K562 (cell line): ENCODE measurements around the gene ACADVL. TPM values are rescaled to one million over a fixed set of nuclear protein-coding genes. Genes with fewer than 3 reads are reported as not detected.

ENCODE experiments used
- CCAR2 ChIP-seq: fragments of 200-400 bp; formaldehyde crosslinking; IDR thresholded peaks from 2 replicates; pipeline ENCODE4 v1.6.1; 2017; ENCODE audit warnings: mild to moderate bottlenecking, low read depth, low read length
- DIDO1 ChIP-seq: fragments of 450-650 bp; IDR thresholded peaks from 2 replicates; pipeline ENCODE4 v1.6.1; 2016; ENCODE audit warnings: low read depth, missing biosample characterization, missing genetic modification characterization
- JUND ChIP-seq, 2 experiments: IDR thresholded peaks; 2 replicates in 1 of 2; 3 replicates in 1 of 2; pipeline ENCODE4 v1.6.1; 2011; ENCODE audit warnings: borderline replicate concordance in 2 of 2, low read depth in 2 of 2, low read length in 2 of 2, improper control_type of control experiment in 1 of 2, missing biosample characterization in 1 of 2, missing genetic modification characterization in 1 of 2, missing genetic modification reagents in 1 of 2
- MEIS2 ChIP-seq: fragments of 450-650 bp; IDR thresholded peaks from 2 replicates; pipeline ENCODE4 v1.6.1; 2014; ENCODE audit warnings: mild to moderate bottlenecking; ENCODE audit not compliant: partially characterized antibody
- PCBP1 ChIP-seq: fragments of 200-400 bp; formaldehyde crosslinking; IDR thresholded peaks from 2 replicates; pipeline ENCODE4 v1.6.1; 2018; ENCODE audit warnings: mild to moderate bottlenecking, low read depth, low read length; ENCODE audit not compliant: poor library complexity, severe bottlenecking
- PHF8 ChIP-seq: fragments of 200-600 bp; sonication (generic); IDR thresholded peaks from 2 replicates; pipeline ENCODE4 v1.6.1; 2012; ENCODE audit warnings: mixed run types, mild to moderate bottlenecking, inconsistent platforms, low read length, moderate library complexity, borderline replicate concordance
- RBBP5 ChIP-seq: fragments of 200-600 bp; sonication (generic); IDR thresholded peaks from 2 replicates; pipeline ENCODE4 v1.6.1; 2012; ENCODE audit warnings: borderline replicate concordance, mild to moderate bottlenecking, low read length, control low read depth, inconsistent platforms; ENCODE audit not compliant: insufficient read depth, poor library complexity, severe bottlenecking
- RBFOX2 ChIP-seq: fragments of 200-400 bp; formaldehyde crosslinking; IDR thresholded peaks from 2 replicates; pipeline ENCODE4 v1.6.1; 2017; ENCODE audit warnings: low read depth, mild to moderate bottlenecking, low read length, moderate library complexity
- RHOXF2B ChIP-seq: fragments of 250-450 bp; sonication (Bioruptor Pico); conservative IDR thresholded peaks from 2 replicates; pipeline ENCODE4 v1.5.1; 2021
- SP2 ChIP-seq: IDR thresholded peaks from 2 replicates; pipeline ENCODE4 v1.6.1; 2011; ENCODE audit warnings: mild to moderate bottlenecking, low read depth, low read length, moderate library complexity; ENCODE audit not compliant: poor library complexity, severe bottlenecking; ENCODE audit errors: extremely low read depth
- TRIM24 ChIP-seq, 2 experiments: fragments of 450-650 bp; IDR thresholded peaks; 2 replicates each; pipeline ENCODE4 v1.6.1; 2016
- U2AF1 ChIP-seq: fragments of 200-400 bp; formaldehyde crosslinking; optimal IDR thresholded peaks from 2 replicates; pipeline ENCODE3; 2017; ENCODE audit warnings: mild to moderate bottlenecking, low read depth, low read length, moderate library complexity
- ZNF175 ChIP-seq: fragments of 200-800 bp; sonication (Bioruptor generic); IDR thresholded peaks from 2 replicates; pipeline ENCODE4 v1.6.1; 2016; ENCODE audit warnings: low read depth, mild to moderate bottlenecking, missing genetic modification characterization, missing compliant biosample characterization
- ZNF316 ChIP-seq: fragments of 450-650 bp; IDR thresholded peaks from 2 replicates; pipeline ENCODE4 v1.6.1; 2016
- ZNF592 ChIP-seq: fragments of 450-650 bp; IDR thresholded peaks from 2 replicates; pipeline ENCODE4 v1.6.1; 2017; ENCODE audit warnings: antibody characterized with exemption, mild to moderate bottlenecking
- ZNF668 ChIP-seq: fragments of 250-450 bp; sonication (Bioruptor Pico); IDR thresholded peaks from 2 replicates; pipeline ENCODE4 v1.8.0; 2022; ENCODE audit warnings: mild to moderate bottlenecking, inconsistent platforms
- ZNF695 ChIP-seq: fragments of 450-650 bp; formaldehyde crosslinking; IDR thresholded peaks from 2 replicates; pipeline ENCODE4 v1.4.0; 2020; ENCODE audit warnings: mild to moderate bottlenecking, moderate library complexity
- polyA plus RNA-seq, 8 experiments: library from polyadenylated mRNA; depleted of rRNA in 4 of 8; stranded (reverse) in 5 of 8; unstranded in 3 of 8; fragments of >200 nt; fragmentation: Nextera tagmentation in 2 of 8; fragmentation: Illumina TruSeq in 1 of 8; extraction: Ambion mirVana in 2 of 8; extraction: Trizol in 1 of 8; gene quantifications; 2 replicates each; pipeline versions ENCODE4 v1.2.1 to v1.2.3, GENCODE V29; 2011 to 2014; ENCODE audit warnings: inconsistent platforms in 1 of 8, missing spikeins in 1 of 8
- total RNA-seq, 7 experiments: library from RNA; depleted of rRNA in 6 of 7; stranded (reverse); fragments of >200 nt in 6 of 7; fragmentation: Illumina TruSeq in 2 of 7; extraction: Trizol in 2 of 7; gene quantifications; 2 replicates each; pipeline versions ENCODE4 v1.2.1 to v1.2.3, GENCODE V29; 2011 to 2021; ENCODE audit warnings: low replicate concordance in 1 of 7
- TF ChIP-seq, protein P1 (sequence below): fragments of 250-450 bp; sonication (Bioruptor Pico); IDR thresholded peaks from 2 replicates; pipeline ENCODE4 v1.5.0; 2021; ENCODE audit warnings: mild to moderate bottlenecking, moderate library complexity

The ACADVL gene
- total and polyA plus RNA-seq, 9 of the 15 experiments (the other 6 are each of a cell fraction or from before 2014, with no cell fraction given) = 25.5 to 449 (median 214) TPM

- TF ChIP-seq RHOXF2B (no peak), CCAR2 (no peak), SP2 (no peak), ZNF175 (CRISPR knock-in tag) (no peak), RBFOX2 (peak; percentile 37; the same call in 1 of the 2 replicates), PCBP1 (no peak), DIDO1 (no peak), ZNF316 (peak; percentile 38; the same call in 1 of the 2 replicates), RBBP5 (no peak), JUND (IDR thresholded peaks at IDR 0.05; ENCODE audit: borderline replicate concordance, low read depth, low read length) (peak; percentile 85), JUND (tag; IDR thresholded peaks at IDR 0.05; ENCODE audit: borderline replicate concordance, low read depth, low read length) (peak; percentile 71; the same call in 2 of the 3 replicates), ZNF668 (CRISPR knock-in tag) (no peak), MEIS2 (peak; percentile 36), ZNF695 (CRISPR knock-in tag) (no peak), ZNF592 (no peak), PHF8 (no peak), TRIM24 (IDR thresholded peaks at IDR 0.05) (no peak), U2AF1 (no peak)
- TF ChIP-seq, protein P1, sequence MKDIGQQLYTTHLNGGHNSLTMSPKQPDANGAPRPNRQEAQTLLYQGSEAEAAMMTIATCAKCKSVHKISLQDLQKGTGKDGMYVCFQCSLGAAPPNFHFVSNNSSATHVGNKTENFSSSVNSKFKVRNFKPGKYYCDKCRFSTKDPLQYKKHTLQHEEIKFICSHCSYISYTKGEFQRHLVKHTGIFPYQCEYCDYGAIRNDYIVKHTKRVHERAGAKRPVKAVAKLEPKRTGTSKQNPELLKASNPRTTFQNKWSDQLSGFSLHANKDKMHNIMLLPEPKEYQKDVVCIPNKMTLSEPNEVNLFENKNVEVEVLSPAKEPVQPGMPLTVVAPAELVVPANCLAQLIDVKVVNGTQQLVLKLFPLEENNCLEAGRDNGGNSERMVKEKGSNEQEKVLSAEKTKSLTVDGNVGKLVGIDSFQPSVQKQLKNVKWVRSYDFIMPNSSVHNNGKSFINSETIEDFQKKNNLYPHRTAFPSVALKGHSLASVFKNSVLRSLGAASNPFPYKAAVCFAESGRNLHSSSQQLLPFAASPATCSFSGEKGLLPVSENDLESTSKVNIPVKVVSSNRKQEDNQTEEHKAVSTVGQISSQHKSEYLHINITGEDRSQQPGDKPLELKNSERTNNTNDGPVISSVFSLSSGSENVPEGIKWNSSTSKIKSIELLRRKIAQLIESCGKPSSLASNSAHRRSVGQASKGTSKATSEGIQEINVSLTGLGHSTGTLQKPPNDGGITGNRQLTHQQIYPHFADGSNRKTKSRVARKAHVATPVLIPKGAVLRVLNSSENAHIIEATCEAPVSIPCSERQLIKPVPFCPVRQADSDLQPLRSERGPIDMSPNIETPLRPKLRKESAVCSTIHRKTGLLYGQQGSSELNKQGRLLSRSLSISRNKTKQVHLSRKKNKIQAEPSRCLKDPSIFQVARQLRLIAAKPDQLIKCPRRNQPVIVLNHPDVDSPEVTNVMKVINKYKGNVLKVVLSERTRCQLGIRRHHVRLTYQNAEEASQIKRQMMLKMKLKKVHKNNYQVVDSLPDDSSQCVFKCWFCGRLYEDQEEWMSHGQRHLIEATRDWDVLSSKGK = no peak
Observed at GRCh38 chr17:7235693-7236665, 16.2 kb downstream of the ACADVL start (continued).
